ENCODE data around the gene ATG7.
"Not testable (repeated sequence)": the region's sequence is repeated elsewhere in the genome, so short reads cannot be mapped to it uniquely, and the experiment has no call there.

The ATG7 gene

DNA sequence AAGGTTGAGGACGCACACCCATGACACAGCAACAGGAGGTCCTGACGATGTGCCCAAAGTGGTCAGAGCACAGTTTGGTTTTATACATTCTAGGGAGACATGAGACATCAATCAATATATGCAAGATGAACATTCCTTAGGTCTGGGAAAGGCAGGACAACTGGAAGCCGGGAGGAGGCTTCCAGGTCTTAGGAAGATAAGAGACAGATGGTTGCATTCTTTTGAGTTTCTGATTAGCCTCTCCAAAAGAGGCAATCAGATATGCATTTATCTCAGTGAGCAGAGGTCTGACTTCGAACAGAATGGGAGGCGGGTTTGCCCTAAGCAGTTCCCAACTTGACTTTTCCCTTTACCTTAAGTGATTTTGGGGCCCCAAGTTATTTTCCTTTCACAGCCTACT lies 16.7 kb upstream of the ATG7 start:
- not testable (repeated sequence) for DNase-seq

DNA sequence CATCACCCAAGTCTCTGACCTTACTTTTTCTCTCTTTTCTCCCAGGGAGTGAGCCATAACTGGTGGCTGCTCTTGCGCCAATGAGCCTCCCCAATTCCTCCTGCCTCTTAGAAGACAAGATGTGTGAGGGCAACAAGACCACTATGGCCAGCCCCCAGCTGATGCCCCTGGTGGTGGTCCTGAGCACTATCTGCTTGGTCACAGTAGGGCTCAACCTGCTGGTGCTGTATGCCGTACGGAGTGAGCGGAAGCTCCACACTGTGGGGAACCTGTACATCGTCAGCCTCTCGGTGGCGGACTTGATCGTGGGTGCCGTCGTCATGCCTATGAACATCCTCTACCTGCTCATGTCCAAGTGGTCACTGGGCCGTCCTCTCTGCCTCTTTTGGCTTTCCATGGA lies 13.2 kb upstream of the ATG7 start:
- DNase-seq = no peak

DNA sequence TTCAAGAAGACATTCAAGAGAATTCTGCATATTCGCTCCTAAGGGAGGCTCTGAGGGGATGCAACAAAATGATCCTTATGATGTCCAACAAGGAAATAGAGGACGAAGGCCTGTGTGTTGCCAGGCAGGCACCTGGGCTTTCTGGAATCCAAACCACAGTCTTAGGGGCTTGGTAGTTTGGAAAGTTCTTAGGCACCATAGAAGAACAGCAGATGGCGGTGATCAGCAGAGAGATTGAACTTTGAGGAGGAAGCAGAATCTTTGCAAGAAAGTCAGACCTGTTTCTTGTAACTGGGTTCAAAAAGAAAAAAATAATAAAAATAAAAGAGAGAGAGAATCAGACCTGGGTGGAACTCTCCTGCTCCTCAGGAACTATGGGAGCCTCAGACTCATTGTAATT lies 11.7 kb upstream of the ATG7 start:
- DNase-seq = no peak

GRCh38 chr3:11269007-11269406 lies 3.2 kb upstream of the ATG7 start:
- no peak for DNase-seq

DNA sequence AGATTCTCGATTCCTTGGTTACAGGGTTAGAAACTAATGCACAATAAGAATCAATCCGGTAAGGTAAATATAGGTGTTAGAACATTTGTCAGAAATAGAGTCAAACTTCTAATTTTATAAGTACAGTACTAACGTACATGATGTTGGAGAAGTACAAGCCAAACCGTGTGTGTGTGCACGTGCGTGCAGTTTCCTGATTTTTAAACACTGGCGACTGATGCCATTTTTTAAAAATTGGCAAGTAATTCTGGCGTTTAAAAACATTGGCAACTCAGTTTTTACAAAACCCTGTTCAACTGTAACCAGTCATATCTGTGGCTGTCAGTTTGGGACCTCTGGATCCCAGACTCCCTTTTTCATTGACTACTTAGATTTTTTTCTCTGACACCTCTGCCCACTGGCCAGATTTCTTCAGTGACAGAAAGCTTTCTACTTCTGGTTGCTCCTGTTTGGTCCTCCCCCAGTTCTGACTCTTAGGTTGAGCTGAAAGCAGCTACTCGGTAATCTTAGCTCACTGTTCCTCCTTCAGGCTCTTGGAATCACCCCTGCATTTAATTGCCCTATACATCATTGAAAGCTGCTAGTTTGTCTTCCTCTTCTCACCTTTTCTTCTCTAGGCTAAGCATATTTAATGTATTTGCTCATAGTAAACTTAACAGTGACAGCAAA lies 843 bp downstream of the ATG7 start:
- no peak for DNase-seq

DNA sequence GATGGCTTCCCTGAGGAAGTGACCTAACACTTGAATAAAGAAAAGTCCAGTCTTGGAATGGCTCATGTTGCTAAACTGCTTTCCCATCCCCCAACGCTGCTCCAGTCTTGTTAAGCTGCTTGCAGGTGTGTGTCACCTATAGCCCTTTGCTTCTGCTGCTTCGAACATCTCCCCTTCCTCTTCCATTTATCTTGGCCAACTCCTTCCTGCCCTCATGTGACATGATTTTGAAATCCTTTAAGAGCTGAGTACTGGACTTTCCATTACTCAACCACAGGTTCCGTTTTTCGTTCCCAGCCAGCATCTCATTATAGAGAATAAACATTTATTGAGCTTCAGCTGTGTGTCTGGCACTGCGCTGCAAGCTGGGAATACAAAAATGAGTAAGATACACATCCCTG lies 1.7 kb downstream of the ATG7 start:
- DNase-seq = no peak

- DNase-seq = no peak
Measured at GRCh38 chr3:11274566-11275142, 2.5 kb downstream of the ATG7 start.

GRCh38 chr3:11275926-11276325 lies 3.7 kb downstream of the ATG7 start:
- DNase-seq = no peak

GRCh38 chr3:11276901-11277300 lies 4.7 kb downstream of the ATG7 start:
- DNase-seq = no peak

DNA sequence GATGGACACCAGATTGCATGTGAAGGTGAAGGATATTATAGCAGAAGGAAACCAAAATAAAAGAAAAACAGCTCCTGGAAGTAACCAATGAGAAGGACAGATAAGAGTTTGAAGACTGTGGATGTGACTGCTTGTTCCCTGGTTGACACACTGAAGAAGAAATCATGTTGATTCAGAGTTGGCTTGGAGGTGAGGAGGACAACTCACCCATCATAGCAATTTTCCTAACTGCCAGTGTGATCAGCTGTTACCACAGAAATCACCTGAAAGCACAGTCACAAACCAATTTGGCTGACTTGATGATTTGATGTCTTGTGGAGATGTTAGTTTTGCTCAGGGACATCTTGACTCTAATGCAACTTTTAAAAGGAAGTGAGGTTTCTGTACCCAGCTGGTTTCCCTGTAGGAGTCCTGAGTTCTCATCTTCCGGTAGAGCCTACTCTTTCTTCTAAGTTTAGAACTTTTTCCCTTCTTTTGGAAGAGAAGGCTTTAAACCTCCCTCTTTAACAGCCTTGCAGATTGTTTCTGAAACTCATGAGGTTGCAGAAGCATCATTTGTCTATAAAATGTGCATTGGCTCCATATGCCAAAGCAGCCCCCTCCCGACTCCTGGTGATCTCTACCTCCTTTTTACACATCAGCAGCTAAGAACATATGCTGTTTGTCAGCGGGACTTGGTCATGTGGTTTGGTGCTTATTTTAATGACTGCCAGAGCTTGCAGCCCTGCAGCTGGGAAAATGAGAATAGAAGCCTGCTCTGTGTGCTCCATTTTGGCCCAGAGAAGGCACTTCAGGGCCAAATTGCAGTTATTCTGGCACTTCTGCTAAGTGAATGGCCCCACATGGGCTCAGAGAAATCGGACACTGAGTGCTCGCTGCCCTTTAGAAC lies 10.3 kb downstream of the ATG7 start:
- DNase-seq = no peak

DNA sequence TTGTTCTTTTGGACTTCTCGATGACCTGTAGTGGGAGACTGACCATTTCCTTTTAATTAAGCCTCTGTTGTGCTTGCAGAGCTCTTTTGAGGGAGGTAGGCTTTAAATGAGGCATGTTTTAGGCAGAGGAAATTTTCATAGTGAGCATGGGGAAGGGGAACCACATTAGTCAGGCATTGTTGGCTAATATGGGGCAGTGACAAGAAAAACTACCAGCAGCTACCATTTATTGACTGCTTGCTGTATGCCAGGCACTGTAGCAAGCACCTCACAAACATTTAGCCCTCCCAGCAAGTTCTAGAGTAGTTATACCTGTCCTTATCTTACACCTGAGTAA lies 10.9 kb downstream of the ATG7 start:
- DNase-seq = no peak

DNA sequence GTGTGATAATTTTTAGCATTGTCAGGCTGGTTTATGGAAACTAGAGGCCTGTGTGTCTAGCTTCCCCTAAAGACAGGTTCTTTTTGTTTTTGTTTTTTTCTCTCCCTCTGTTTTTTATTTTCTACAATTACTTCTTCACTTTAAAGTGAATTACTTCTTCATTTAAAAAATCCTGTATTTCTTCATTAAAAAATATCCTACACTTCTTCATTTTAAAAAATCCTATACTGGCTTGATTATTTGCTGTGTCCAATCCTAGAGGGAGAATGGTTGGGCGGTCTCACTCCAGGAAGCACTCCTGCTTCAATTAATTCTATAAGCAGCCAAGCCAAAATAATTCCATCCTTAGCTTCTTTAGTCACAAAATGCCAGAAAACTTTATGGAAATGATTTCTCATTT lies 11.8 kb downstream of the ATG7 start:
- DNase-seq = no peak

GRCh38 chr3:11285471-11285870 lies 13.3 kb downstream of the ATG7 start:
- DNase-seq = no peak

DNA sequence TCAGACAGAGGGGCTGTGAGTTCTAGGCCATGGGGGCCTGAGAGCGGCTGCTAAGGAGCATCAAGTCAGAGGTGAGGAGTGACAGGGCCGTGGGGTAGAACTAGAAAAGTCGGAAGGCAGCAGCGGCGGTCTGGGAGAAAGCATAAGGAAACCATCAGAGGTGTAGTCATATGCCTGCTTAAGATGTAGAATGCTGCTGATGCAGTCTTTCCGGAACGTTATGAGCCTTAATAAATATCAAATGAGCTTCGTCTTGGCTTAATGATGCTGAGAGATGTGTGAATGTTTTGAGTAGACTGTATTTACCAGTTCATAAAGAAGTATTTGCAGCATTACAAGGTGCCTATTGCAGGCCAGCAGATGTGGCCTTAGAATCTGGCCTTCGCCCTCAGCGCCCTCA lies 15.2 kb downstream of the ATG7 start:
- DNase-seq = no peak

GRCh38 chr3:11288021-11288491 lies 15.9 kb downstream of the ATG7 start:
- no peak for DNase-seq

DNA sequence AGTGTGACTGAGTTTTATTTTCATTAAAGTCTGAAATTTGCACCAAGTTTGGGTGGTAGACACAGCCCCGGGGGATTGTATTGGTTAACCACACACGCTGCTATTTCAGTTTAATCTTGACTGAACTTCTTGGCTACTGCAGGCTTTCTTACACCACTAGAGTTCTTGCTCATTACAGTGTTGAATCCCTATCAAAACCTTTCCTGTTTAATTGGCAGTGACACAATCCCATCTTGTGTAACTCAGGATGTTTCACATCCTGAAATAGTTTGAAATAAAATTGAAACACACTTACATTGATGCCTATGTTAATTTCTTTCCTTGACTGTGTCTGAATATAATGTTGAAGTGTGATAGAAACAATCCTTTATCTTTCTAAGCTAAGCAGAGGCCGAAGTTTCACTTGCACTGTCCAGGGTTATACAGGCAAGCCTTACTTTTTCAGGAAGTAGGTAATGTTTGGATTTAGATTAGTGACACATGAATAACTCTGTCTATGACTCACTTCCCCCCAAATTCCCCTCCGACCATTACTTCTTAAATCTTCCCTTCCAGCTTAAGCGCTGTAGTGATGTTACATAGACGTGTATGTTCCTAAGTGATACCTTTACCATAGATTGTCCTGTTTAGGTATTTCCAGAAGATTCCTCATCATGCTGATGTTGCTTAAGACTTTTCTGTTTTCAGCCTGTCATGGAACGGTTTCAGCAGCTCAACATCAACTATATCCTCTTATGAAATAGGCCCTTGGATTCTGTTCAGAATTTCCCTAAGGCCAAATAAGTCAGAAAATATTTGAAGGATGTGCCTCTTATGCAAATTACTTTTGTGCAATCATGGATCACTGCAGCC lies 16.8 kb downstream of the ATG7 start:
- DNase-seq = peak; percentile 73

- DNase-seq = no peak
Measured at GRCh38 chr3:11289864-11290263, 17.7 kb downstream of the ATG7 start.

- DNase-seq = peak; percentile 37
Measured at GRCh38 chr3:11290743-11291680, 18.8 kb downstream of the ATG7 start.

GRCh38 chr3:11291808-11292207 lies 19.6 kb downstream of the ATG7 start:
- no peak for DNase-seq

DNA sequence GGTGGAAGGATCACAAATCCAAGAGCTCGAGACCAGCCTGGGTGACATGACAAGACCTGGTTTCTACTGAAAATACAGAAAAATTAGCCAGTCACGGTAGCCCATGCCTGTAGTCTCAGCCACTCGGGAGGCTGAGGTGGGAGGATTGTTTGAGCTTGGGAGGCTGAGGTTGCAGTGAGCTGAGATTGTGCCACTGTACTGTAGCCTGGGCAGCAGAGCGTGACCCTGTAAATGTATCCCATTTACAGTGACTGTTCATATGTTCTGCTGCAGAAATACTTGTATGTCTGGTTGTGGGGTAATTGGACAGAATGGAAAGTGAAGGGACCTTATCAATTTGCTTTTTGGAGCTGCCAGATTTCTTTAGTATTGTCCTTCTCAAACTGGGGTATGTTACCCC lies 24.9 kb downstream of the ATG7 start:
- DNase-seq = no peak

- DNase-seq = no peak
Measured at GRCh38 chr3:11300970-11301369, 28.8 kb downstream of the ATG7 start.

- DNase-seq = no peak
Measured at GRCh38 chr3:11302444-11302843, 30.2 kb downstream of the ATG7 start.

All from amniotic stem cell (primary cell).